Sigmoid colon (tissue), 4 donors: ENCODE measurements around the gene ISYNA1.

Source experiments
- CTCF ChIP-seq, 4 experiments: fragments of 450-650 bp in 3 of 4; fragments of 200-600 bp in 1 of 4; IDR thresholded peaks; one replicate each; pipeline ENCODE4 v1.5.1; 2016 to 2019; ENCODE audit warnings: antibody characterized with exemption in 4 of 4, mild to moderate bottlenecking in 3 of 4, moderate library complexity in 2 of 4
- EP300 ChIP-seq, 4 donors: sonication (generic); formaldehyde crosslinking; IDR thresholded peaks; one replicate each; pipeline ENCODE4 v1.6.1; 2017; ENCODE audit warnings: antibody characterized with exemption in 4 of 4
- POLR2A ChIP-seq, 2 donors: fragments of 450-650 bp; IDR thresholded peaks; one replicate each; pipeline ENCODE4 v1.6.1; 2016; ENCODE audit warnings: antibody characterized with exemption in 2 of 2, mild to moderate bottlenecking in 2 of 2, moderate library complexity in 2 of 2
- POLR2AphosphoS5 ChIP-seq, 4 donors: sonication (generic); formaldehyde crosslinking; IDR thresholded peaks; one replicate each; pipeline ENCODE4 v1.6.1; 2017; ENCODE audit warnings: antibody characterized with exemption in 4 of 4

GRCh38 chr19:18453269-18454024 lies 15.5 kb upstream of the ISYNA1 start:
- no peak for TF ChIP-seq CTCF (IDR thresholded peaks at IDR 0.05)
- TF ChIP-seq EP300 (IDR thresholded peaks at IDR 0.05) = no peak
- no peak for TF ChIP-seq POLR2A (IDR thresholded peaks at IDR 0.05)
- TF ChIP-seq POLR2AphosphoS5 (IDR thresholded peaks at IDR 0.05) = no peak
